H1 (cell line): ENCODE data around the gene GJB3. TPM values are rescaled to one million over a fixed set of nuclear protein-coding genes. Genes with fewer than 3 reads are reported as not detected.

ENCODE experiments used
- CTCF ChIA-PET: fragments of 300-600 bp; sonication (Branson Sonifier 250); formaldehyde crosslinking; loops from one replicate; lab custom pipeline; 2021; ENCODE audit not compliant: partially characterized antibody; lab: Charles Lee
- POLR2A ChIA-PET: fragments of 300-600 bp; sonication (Branson Sonifier 250); formaldehyde crosslinking; loops from one replicate; lab custom pipeline; 2021; ENCODE audit warnings: inconsistent platforms; ENCODE audit not compliant: partially characterized antibody; lab: Charles Lee
- DNase-seq, 2 experiments: peaks; one replicate each; pipeline versions ENCODE4 v3.0.0 to v3.0.0-alpha.2; 2010 to 2022; ENCODE audit warnings: low spot score in 2 of 2, low read depth in 1 of 2, mixed read lengths in 1 of 2
- FAIRE-seq: peaks from 2 replicates; lab custom pipeline; 2011; peaks lifted over from hg19 to GRCh38; lab: Jason Lieb, UNC
- H2AFZ ChIP-seq: 2 replicates; pipeline ENCODE4 v1.8.1; 2012; ENCODE audit warnings: low read length, inconsistent platforms
- H2AK5ac ChIP-seq: 2 replicates; pipeline ENCODE4 v1.6.1; 2013; ENCODE audit warnings: low read depth, low read length
- H2BK120ac ChIP-seq: replicated peaks from 2 replicates; pipeline ENCODE3; 2013; ENCODE audit warnings: low read depth, low read length, inconsistent platforms
- H2BK12ac ChIP-seq: 2 replicates; pipeline ENCODE4 v1.6.1; 2013; ENCODE audit warnings: low read depth, low read length
- H2BK15ac ChIP-seq: 2 replicates; pipeline ENCODE4 v1.6.1; 2013; ENCODE audit warnings: low read length
- H2BK20ac ChIP-seq: 2 replicates; pipeline ENCODE4 v1.6.1; 2013; ENCODE audit warnings: low read length
- H2BK5ac ChIP-seq: 2 replicates; pipeline ENCODE4 v1.6.1; 2013; ENCODE audit warnings: low read depth, low read length
- H3K14ac ChIP-seq: 2 replicates; pipeline ENCODE4 v1.6.1; 2013; ENCODE audit warnings: inconsistent platforms; ENCODE audit not compliant: insufficient read length
- H3K18ac ChIP-seq: 2 replicates; pipeline ENCODE4 v1.6.1; 2013; ENCODE audit warnings: low read length; ENCODE audit errors: extremely low read depth
- H3K23ac ChIP-seq: 2 replicates; pipeline ENCODE4 v1.6.1; 2013; ENCODE audit warnings: inconsistent platforms; ENCODE audit not compliant: insufficient read length
- H3K23me2 ChIP-seq: 2 replicates; pipeline ENCODE4 v1.6.1; 2013; ENCODE audit warnings: low read depth, low read length
- H3K27ac ChIP-seq: 2 replicates; pipeline ENCODE4 v1.6.1; 2011; ENCODE audit warnings: low read depth, low read length, inconsistent platforms
- H3K27me3 ChIP-seq, 4 experiments: replicated peaks in 1 of 4; 1 replicate in 1 of 4; 2 replicates in 3 of 4; pipeline versions ENCODE4 v1.6.1 to v1.8.1; 2011 to 2013; ENCODE audit warnings: low read length in 3 of 4, mild to moderate bottlenecking in 3 of 4, inconsistent platforms in 2 of 4, mixed read lengths in 2 of 4, moderate library complexity in 1 of 4; ENCODE audit not compliant: control insufficient read depth in 3 of 4, insufficient read depth in 3 of 4; ENCODE audit errors: extremely low read depth in 1 of 4
- H3K36me3 ChIP-seq, 4 experiments: 2 replicates each; pipeline versions ENCODE4 v1.6.1 to v1.8.1; 2011 to 2013; ENCODE audit warnings: mild to moderate bottlenecking in 4 of 4, low read length in 3 of 4, moderate library complexity in 2 of 4, control low read depth in 1 of 4, inconsistent platforms in 1 of 4; ENCODE audit not compliant: insufficient read depth in 4 of 4, control insufficient read depth in 2 of 4
- H3K4ac ChIP-seq: replicated peaks from 2 replicates; pipeline ENCODE3; 2013; ENCODE audit warnings: low read length, low read depth, mixed read lengths, inconsistent platforms; ENCODE audit not compliant: insufficient read length
- H3K4me1 ChIP-seq, 4 experiments: replicated peaks in 1 of 4; 1 replicate in 1 of 4; 2 replicates in 3 of 4; pipeline versions ENCODE4 v1.6.1 to v1.8.1; 2011 to 2013; ENCODE audit warnings: low read length in 3 of 4, inconsistent platforms in 2 of 4, mixed read lengths in 1 of 4; ENCODE audit not compliant: insufficient read depth in 4 of 4, control insufficient read depth in 3 of 4
- H3K4me2 ChIP-seq, 2 experiments: 2 replicates each; pipeline versions ENCODE4 v1.6.1 to v1.8.1; 2011 to 2013; ENCODE audit warnings: low read depth in 2 of 2, low read length in 2 of 2, control low read depth in 1 of 2, inconsistent platforms in 1 of 2, mild to moderate bottlenecking in 1 of 2; ENCODE audit not compliant: insufficient read depth in 1 of 2
- H3K4me3 ChIP-seq, 4 experiments: fragments of 200-600, 300-600 bp in 1 of 4; sonication (generic), shearing (Covaris generic), sonication (Bioruptor Twin) in 1 of 4; 2 replicates each; pipeline versions ENCODE4 v1.5.1 to v1.8.1; 2011 to 2016; ENCODE audit warnings: low read length in 4 of 4, low read depth in 3 of 4, control low read depth in 2 of 4, inconsistent platforms in 2 of 4, mild to moderate bottlenecking in 2 of 4, mixed read lengths in 1 of 4, moderate library complexity in 1 of 4; ENCODE audit not compliant: insufficient read depth in 2 of 4; ENCODE audit errors: extremely low read depth in 1 of 4
- H3K56ac ChIP-seq: replicated peaks from 2 replicates; pipeline ENCODE3; 2013; ENCODE audit warnings: low read depth, mild to moderate bottlenecking, mixed read lengths, low read length, inconsistent platforms; ENCODE audit not compliant: insufficient read length
- H3K79me1 ChIP-seq: 2 replicates; pipeline ENCODE4 v1.6.1; 2013; ENCODE audit warnings: low read depth, low read length, control low read depth
- H3K79me2 ChIP-seq, 2 experiments: 2 replicates each; pipeline versions ENCODE4 v1.6.1 to v1.8.1; 2012 to 2013; ENCODE audit warnings: low read length in 2 of 2, mild to moderate bottlenecking in 2 of 2, inconsistent platforms in 1 of 2; ENCODE audit not compliant: insufficient read depth in 2 of 2, control insufficient read depth in 1 of 2
- H3K9ac ChIP-seq, 4 experiments: replicated peaks in 1 of 4; 1 replicate in 1 of 4; 2 replicates in 3 of 4; pipeline versions ENCODE4 v1.6.1 to v1.8.1; 2011 to 2013; ENCODE audit warnings: low read depth in 3 of 4, low read length in 3 of 4, control low read depth in 2 of 4, mild to moderate bottlenecking in 2 of 4, moderate library complexity in 2 of 4, inconsistent platforms in 1 of 4; ENCODE audit errors: extremely low read depth in 1 of 4
- H3K9me3 ChIP-seq, 2 experiments: 2 replicates each; pipeline versions ENCODE4 v1.6.1 to v1.8.1; 2012 to 2013; ENCODE audit warnings: mild to moderate bottlenecking in 2 of 2, moderate library complexity in 2 of 2, control low read depth in 1 of 2, inconsistent platforms in 1 of 2, low read depth in 1 of 2, low read length in 1 of 2, mixed read lengths in 1 of 2; ENCODE audit not compliant: insufficient read depth in 2 of 2
- H4K20me1 ChIP-seq, 2 experiments: replicated peaks in 1 of 2; 2 replicates each; pipeline versions ENCODE3 to v1.8.1; 2011 to 2013; ENCODE audit warnings: inconsistent platforms in 2 of 2, low read length in 2 of 2, mild to moderate bottlenecking in 1 of 2; ENCODE audit not compliant: insufficient read depth in 2 of 2, control insufficient read depth in 1 of 2
- H4K5ac ChIP-seq: 2 replicates; pipeline ENCODE4 v1.6.1; 2013; ENCODE audit warnings: low read length, low read depth, mixed read lengths, inconsistent platforms; ENCODE audit not compliant: insufficient read length
- H4K8ac ChIP-seq: 2 replicates; pipeline ENCODE4 v1.8.0; 2013; ENCODE audit warnings: mild to moderate bottlenecking, moderate library complexity, low read length, inconsistent platforms; ENCODE audit not compliant: insufficient read depth; ENCODE audit errors: extremely low read depth
- H4K91ac ChIP-seq: replicated peaks from 2 replicates; pipeline ENCODE3; 2013; ENCODE audit warnings: low read length, mixed read lengths, inconsistent platforms; ENCODE audit not compliant: insufficient read length
- CREB1 ChIP-seq: IDR thresholded peaks from 2 replicates; pipeline ENCODE4 v1.6.1; 2012; ENCODE audit warnings: inconsistent platforms
- CTCF ChIP-seq, 3 experiments: IDR thresholded peaks; 1 replicate in 2 of 3; 2 replicates in 1 of 3; pipeline versions ENCODE4 v1.5.1 to v1.6.1; 2011; ENCODE audit warnings: low read length in 3 of 3, mild to moderate bottlenecking in 3 of 3, inconsistent platforms in 2 of 3, low read depth in 1 of 3, moderate library complexity in 1 of 3; ENCODE audit not compliant: insufficient read depth in 1 of 3; ENCODE audit errors: control extremely low read depth in 1 of 3
- KDM1A ChIP-seq: fragments of 200-600, 300-600 bp; sonication (generic); IDR thresholded peaks from 2 replicates; pipeline ENCODE4 v1.7.1; 2016; ENCODE audit warnings: mild to moderate bottlenecking, low read length, borderline replicate concordance
- RAD21 ChIP-seq, 2 experiments: IDR thresholded peaks in 1 of 2; conservative IDR thresholded peaks in 1 of 2; 2 replicates each; pipeline ENCODE4 v1.6.1; 2011; ENCODE audit warnings: low read depth in 2 of 2, low read length in 2 of 2, improper control_type of control experiment in 1 of 2, inconsistent platforms in 1 of 2, mild to moderate bottlenecking in 1 of 2, moderate library complexity in 1 of 2
- WGBS, 2 experiments: shearing (Covaris generic) in 1 of 2; methylation state at CpG; one replicate each; pipeline versions ENCODE4 v1.1.6 to v1.1.7; 2013 to 2015; ENCODE audit warnings: low lambda C conversion rate in 2 of 2, mixed read lengths in 2 of 2, inconsistent platforms in 1 of 2, low coverage in 1 of 2, missing lambda C conversion rate in 1 of 2; ENCODE audit not compliant: insufficient replicate concordance in 2 of 2, insufficient coverage in 1 of 2, insufficient read length in 1 of 2; ENCODE audit errors: extremely low coverage in 1 of 2, missing lambda C conversion rate in 1 of 2; 5-methylcytosine and 5-hydroxymethylcytosine counted together
- polyA plus RNA-seq, 7 experiments: library from polyadenylated mRNA; depleted of rRNA in 3 of 7; stranded (reverse) in 5 of 7; unstranded in 2 of 7; fragments of >200 nt in 5 of 7; fragments of 200-250 nt in 2 of 7; gene quantifications; 1 replicate in 5 of 7; 2 replicates in 1 of 7; 4 replicates in 1 of 7; pipeline versions ENCODE4 v1.2.1 to v1.2.3, GENCODE V29; 2011 to 2013; ENCODE audit warnings: missing spikeins in 2 of 7, mixed read lengths in 2 of 7
- total RNA-seq: library from RNA; stranded (reverse); fragmentation: NEBNext Ultra II Directional; extraction: Animal tissue kit (Norgen Biotek cat#: 25700); gene quantifications from 2 replicates; pipeline ENCODE4 v1.2.1, GENCODE V29; 2021

The GJB3 gene
- total and polyA plus RNA-seq, 2 of the 8 experiments (the other 6 are each of a cell fraction or from before 2014, with no cell fraction given), result 0.93 to 1.6 TPM

GRCh38 chr1:34787461-34788420, 6.7 kb downstream of the GJB3 start:
- Histone ChIP-seq H2BK12ac (peak overlapping the region; percentile 13; the same call in 1 of the 2 replicates), H2BK20ac (peak overlapping the region; percentile 66; the same call in 1 of the 2 replicates), H3K27ac (no peak overlapping the region), H3K36me3 (no peaks in the 10 kb centered on the region), H2AFZ (no peak overlapping the region), H3K4me2 (no peak overlapping the region), H3K14ac (no peak overlapping the region), H3K9ac (no peak overlapping the region), H4K8ac (no peak overlapping the region), H3K79me2 (no peaks in the 10 kb centered on the region), H2BK15ac (no peak overlapping the region), H3K56ac (no peak overlapping the region), H2BK120ac (no peak overlapping the region), H4K5ac (no peak overlapping the region), H3K18ac (no peak overlapping the region; the same call in 1 of the 2 replicates), H3K79me1 (no peaks in the 10 kb centered on the region), H4K20me1 (no peaks in the 10 kb centered on the region), H3K4ac (no peak overlapping the region), H3K23me2 (no peaks in the 10 kb centered on the region; the same call in 1 of the 2 replicates), H2BK5ac (no peak overlapping the region), H3K4me1 (peaks cover 0 to 4% (median 3%) of the 10 kb centered on the region in 4 experiments; a peak in 4 of 7 replicates), H2AK5ac (no peak overlapping the region), H3K23ac (no peak overlapping the region), H3K4me3 (no peak overlapping the region), H4K91ac (no peak overlapping the region), H3K9me3 (no peaks in the 10 kb centered on the region), H3K27me3 (peaks cover 0 to 8% (median 6%) of the 10 kb centered on the region in 4 experiments; a peak in 3 of 7 replicates)
- CTCF ChIA-PET, result interaction anchor here (0.6 to 12.6 kb wide), 21 partner anchors 10 to 470 kb away, joined by 3 to 230 read pairs (median 5); partner anchors contain the start of genes GJB4 and SMIM12
- 58% methylated on average over 9 of the region's 9 CpGs; no CpG with 5 or more reads in 1 of the 2 experiments for WGBS, 2 experiments
- peak; percentile 95 for FAIRE-seq
- TF ChIP-seq CTCF (IDR thresholded peaks at IDR 0.05; ENCODE audit: control extremely low read depth in 1 of 3, insufficient read depth in 1 of 3, low read depth in 1 of 3, low read length in 3 of 3) (peak; percentile 71 to 84 (median 78)), CREB1 (0 out of 2 replicates have a peak, but pooled peaks have one; percentile 31), RAD21 (IDR thresholded peaks at IDR 0.05 in 1 of 2, conservative IDR thresholded peaks at IDR 0.05 in 1 of 2; ENCODE audit: low read depth in 2 of 2, low read length in 2 of 2) (peak; percentile 66 to 73), KDM1A (no peak)
- no peak for DNase-seq
- POLR2A ChIA-PET, result interaction anchor here (0.6 kb wide), 1 partner anchor 10 kb away, joined by 5 read pairs; no protein-coding TSS in a partner anchor
